HepG2 (cell line): ENCODE measurements around the gene PXDC1. TPM values are rescaled to one million over a fixed set of nuclear protein-coding genes. Genes with fewer than 3 reads are reported as not detected.

ENCODE experiments used
- ATRX ChIP-seq: sonication (generic); formaldehyde crosslinking; IDR thresholded peaks from 2 replicates; pipeline ENCODE4 v1.4.0; 2020; ENCODE audit warnings: missing genetic modification reagents, borderline replicate concordance
- CBX5 ChIP-seq: sonication (generic); formaldehyde crosslinking; IDR thresholded peaks from 2 replicates; pipeline ENCODE4 v1.4.0; 2020; ENCODE audit warnings: missing genetic modification reagents, borderline replicate concordance
- E2F5 ChIP-seq: sonication (generic); formaldehyde crosslinking; conservative IDR thresholded peaks from 2 replicates; pipeline ENCODE4 v1.4.0; 2020; ENCODE audit warnings: missing genetic modification reagents
- HDAC6 ChIP-seq: fragments of 200-600 bp; sonication (generic); IDR thresholded peaks from 2 replicates; pipeline ENCODE4 v1.7.0; 2017; ENCODE audit warnings: mild to moderate bottlenecking, antibody characterized with exemption, low read length, low read depth
- IRF1 ChIP-seq: sonication (generic); formaldehyde crosslinking; IDR thresholded peaks from 2 replicates; pipeline ENCODE4 v1.4.0; 2020; ENCODE audit warnings: low read depth, mild to moderate bottlenecking, missing genetic modification reagents
- IRF2 ChIP-seq: IDR thresholded peaks from 2 replicates; pipeline ENCODE4 v1.6.1; 2018; ENCODE audit warnings: missing genetic modification reagents, missing compliant biosample characterization
- JUNB ChIP-seq: sonication (generic); formaldehyde crosslinking; IDR thresholded peaks from 2 replicates; pipeline ENCODE4 v1.8.0; 2022; ENCODE audit warnings: missing genetic modification reagents, mild to moderate bottlenecking, borderline replicate concordance
- MAZ ChIP-seq, 2 experiments: sonication (generic) in 1 of 2; formaldehyde crosslinking in 1 of 2; IDR thresholded peaks; 2 replicates each; pipeline versions ENCODE4 v1.5.0 to v1.6.1; 2012 to 2020; ENCODE audit warnings: low read depth in 2 of 2, mild to moderate bottlenecking in 2 of 2, borderline replicate concordance in 1 of 2, improper control_type of control experiment in 1 of 2, low read length in 1 of 2, missing genetic modification reagents in 1 of 2, moderate library complexity in 1 of 2
- NFE2L1 ChIP-seq: sonication (generic); formaldehyde crosslinking; IDR thresholded peaks from 2 replicates; pipeline ENCODE4 v1.4.0; 2020; ENCODE audit warnings: missing genetic modification reagents, mild to moderate bottlenecking, borderline replicate concordance
- NFKB2 ChIP-seq: sonication (generic); formaldehyde crosslinking; IDR thresholded peaks from 2 replicates; pipeline ENCODE4 v1.4.0; 2020; ENCODE audit warnings: missing genetic modification reagents, borderline replicate concordance
- NPAS2 ChIP-seq: sonication (generic); formaldehyde crosslinking; IDR thresholded peaks from 2 replicates; pipeline ENCODE4 v1.8.0; 2022; ENCODE audit warnings: mild to moderate bottlenecking, missing genetic modification reagents, borderline replicate concordance
- PLRG1 ChIP-seq: fragments of 450-650 bp; conservative IDR thresholded peaks from 2 replicates; pipeline ENCODE4 v1.6.1; 2016
- POGZ ChIP-seq: sonication (generic); formaldehyde crosslinking; IDR thresholded peaks from 2 replicates; pipeline ENCODE4 v1.4.0; 2020; ENCODE audit warnings: mild to moderate bottlenecking, missing genetic modification reagents
- RARG ChIP-seq: sonication (generic); formaldehyde crosslinking; IDR thresholded peaks from 2 replicates; pipeline ENCODE4 v1.4.0; 2020; ENCODE audit warnings: low read depth, mild to moderate bottlenecking, missing genetic modification reagents
- RXRA ChIP-seq: sonication (generic); formaldehyde crosslinking; IDR thresholded peaks from 2 replicates; pipeline ENCODE4 v1.5.1; 2020; ENCODE audit warnings: missing genetic modification reagents
- SALL1 ChIP-seq: sonication (generic); formaldehyde crosslinking; IDR thresholded peaks from 2 replicates; pipeline ENCODE4 v1.8.0; 2022; ENCODE audit warnings: mild to moderate bottlenecking, missing genetic modification reagents
- SNAPC2 ChIP-seq: sonication (generic); formaldehyde crosslinking; IDR thresholded peaks from 2 replicates; pipeline ENCODE4 v1.8.1; 2022; ENCODE audit warnings: mild to moderate bottlenecking, missing genetic modification reagents
- SYNCRIP ChIP-seq: fragments of 200-400 bp; formaldehyde crosslinking; IDR thresholded peaks from 2 replicates; pipeline ENCODE4 v1.6.1; 2018; ENCODE audit warnings: mild to moderate bottlenecking, low read depth, low read length; ENCODE audit not compliant: insufficient read depth
- ZMYM4 ChIP-seq: sonication (generic); formaldehyde crosslinking; IDR thresholded peaks from 2 replicates; pipeline ENCODE4 v1.8.1; 2023; ENCODE audit warnings: mild to moderate bottlenecking, missing genetic modification reagents
- ZNF12 ChIP-seq: sonication (generic); formaldehyde crosslinking; IDR thresholded peaks from 2 replicates; pipeline ENCODE4 v1.5.0; 2020; ENCODE audit warnings: missing genetic modification reagents
- ZNF317 ChIP-seq: sonication (generic); formaldehyde crosslinking; IDR thresholded peaks from 2 replicates; pipeline ENCODE4 v1.5.0; 2020; ENCODE audit warnings: mild to moderate bottlenecking, missing genetic modification reagents
- ZNF33B ChIP-seq: sonication (generic); formaldehyde crosslinking; IDR thresholded peaks from 2 replicates; pipeline ENCODE4 v1.5.1; 2020; ENCODE audit warnings: mild to moderate bottlenecking, missing genetic modification reagents
- ZNF572 ChIP-seq: sonication (generic); formaldehyde crosslinking; IDR thresholded peaks from 2 replicates; pipeline ENCODE4 v1.5.1; 2020; ENCODE audit warnings: mild to moderate bottlenecking, missing genetic modification reagents
- ZNF644 ChIP-seq: IDR thresholded peaks from 2 replicates; pipeline ENCODE4 v1.6.1; 2016; ENCODE audit warnings: low read depth
- ZNF770 ChIP-seq: sonication (generic); formaldehyde crosslinking; IDR thresholded peaks from 2 replicates; pipeline ENCODE4 v1.5.0; 2020; ENCODE audit warnings: mild to moderate bottlenecking, missing genetic modification reagents
- ZNF784 ChIP-seq: sonication (generic); formaldehyde crosslinking; IDR thresholded peaks from 2 replicates; pipeline ENCODE4 v1.5.1; 2020; ENCODE audit warnings: missing genetic modification reagents, mild to moderate bottlenecking, borderline replicate concordance
- polyA plus RNA-seq, 8 experiments: library from polyadenylated mRNA; depleted of rRNA in 3 of 8; stranded (reverse) in 7 of 8; unstranded in 1 of 8; fragments of >200 nt; fragmentation: Illumina TruSeq in 4 of 8; extraction: Trizol in 4 of 8; gene quantifications; 2 replicates each; pipeline versions ENCODE4 v1.2.1 to v1.2.3, GENCODE V29; 2011 to 2016; ENCODE audit warnings: low read depth in 4 of 8, missing spikeins in 1 of 8, mixed read lengths in 1 of 8; ENCODE audit not compliant: insufficient read depth in 1 of 8
- total RNA-seq, 5 experiments: library from RNA; depleted of rRNA; stranded (reverse); fragments of >200 nt; fragmentation: Illumina TruSeq; extraction: Trizol; gene quantifications; 2 replicates each; pipeline ENCODE4 v1.2.3, GENCODE V29; 2016; ENCODE audit warnings: low read depth in 1 of 5

Gene PXDC1
- total and polyA plus RNA-seq, 2 of the 13 experiments (the other 11 are each of a cell fraction or from before 2014, with no cell fraction given): 32.4 to 34.7 TPM

- TF ChIP-seq IRF1 (CRISPR knock-in tag) (no peak; the same call in 1 of the 2 replicates), CBX5 (CRISPR knock-in tag) (peak; percentile 94; the same call in 1 of the 2 replicates), SALL1 (peak; percentile 98), ZNF33B (peak; percentile 61; the same call in 1 of the 2 replicates), ZMYM4 (peak; percentile 79), NFKB2 (peak; percentile 6; the same call in 1 of the 2 replicates), SNAPC2 (CRISPR knock-in tag) (peak; percentile 75; the same call in 1 of the 2 replicates), RARG (CRISPR knock-in tag) (no peak), JUNB (CRISPR knock-in tag) (no peak), POGZ (CRISPR knock-in tag) (peak; percentile 84), SYNCRIP (no peak), ATRX (CRISPR knock-in tag) (no peak), IRF2 (CRISPR knock-in tag) (peak; percentile 95), ZNF644 (peak; percentile 73), ZNF12 (peak; percentile 88), E2F5 (CRISPR knock-in tag) (no peak; the same call in 1 of the 2 replicates), MAZ (IDR thresholded peaks at IDR 0.05; ENCODE audit: borderline replicate concordance, low read depth, low read length) (no peak), MAZ (CRISPR knock-in tag; IDR thresholded peaks at IDR 0.05; ENCODE audit: low read depth) (no peak; the same call in 1 of the 2 replicates), RXRA (CRISPR knock-in tag) (peak; percentile 99), ZNF317 (CRISPR knock-in tag) (peak; percentile 84; the same call in 1 of the 2 replicates), PLRG1 (no peak), NPAS2 (no peak), NFE2L1 (CRISPR knock-in tag) (no peak), ZNF770 (peak; percentile 35; the same call in 1 of the 2 replicates), ZNF784 (peak; percentile 97), ZNF572 (CRISPR knock-in tag) (no peak), HDAC6 (no peak)
These were observed 37.7 kb upstream of the PXDC1 start (continued) for GRCh38 chr6:3789018-3789895.
